Breast epithelium (tissue), 4 donors: ENCODE data around the gene NDEL1. TPM values are rescaled to one million over a fixed set of nuclear protein-coding genes. Genes with fewer than 3 reads are reported as not detected.

Experiments
- DNase-seq, 2 donors: peaks; one replicate each; pipeline ENCODE4 v3.0.0-alpha.2; 2019; ENCODE audit warnings: low spot score in 2 of 2
- H3K27ac ChIP-seq, 2 donors: fragments of 200-600 bp; sonication (generic) in 1 of 2; one replicate each; pipeline ENCODE4 v1.5.1; 2016 to 2019; ENCODE audit warnings: mild to moderate bottlenecking in 1 of 2
- H3K27me3 ChIP-seq, 2 donors: fragments of 200-600 bp; sonication (generic) in 1 of 2; one replicate each; pipeline versions ENCODE4 v1.5.1 to v1.6.0; 2017 to 2019; ENCODE audit warnings: control low read depth in 1 of 2, mild to moderate bottlenecking in 1 of 2
- H3K36me3 ChIP-seq: fragments of 200-600 bp; one replicate; pipeline ENCODE4 v1.5.1; 2019
- H3K4me1 ChIP-seq, 2 donors: fragments of 200-600 bp; sonication (generic); one replicate each; pipeline ENCODE4 v1.5.1; 2016 to 2019; ENCODE audit warnings: control low read depth in 1 of 2
- H3K4me3 ChIP-seq, 3 donors: fragments of 200-600 bp; sonication (generic); 1 replicate in 2 of 3; 2 replicates in 1 of 3; pipeline ENCODE4 v1.5.1; 2016 to 2019; ENCODE audit warnings: mild to moderate bottlenecking in 3 of 3, moderate library complexity in 2 of 3
- H3K9me3 ChIP-seq, 2 donors: fragments of 200-600 bp; sonication (generic) in 1 of 2; one replicate each; pipeline ENCODE4 v1.5.1; 2016 to 2019; ENCODE audit warnings: control low read depth in 1 of 2
- POLR2A ChIP-seq: fragments of 450-650 bp; IDR thresholded peaks from one replicate; pipeline ENCODE4 v1.6.1; 2016; ENCODE audit warnings: antibody characterized with exemption, mild to moderate bottlenecking, moderate library complexity
- POLR2AphosphoS5 ChIP-seq, 3 donors: sonication (generic); formaldehyde crosslinking; IDR thresholded peaks; one replicate each; pipeline ENCODE4 v1.6.1; 2017; ENCODE audit warnings: antibody characterized with exemption in 3 of 3
- intact Hi-C: fragments of 100-400 bp; cut with DNase I; formaldehyde crosslinking; loops from one replicate; pipeline ENCODE4 v1.15.1; 2023; ENCODE audit warnings: low total_unique reads
- total RNA-seq, 3 donors: library from RNA; depleted of rRNA; stranded (reverse); fragments of >200 nt; gene quantifications; one replicate each; pipeline ENCODE4 v1.1.0, GENCODE V29; 2016
- TF ChIP-seq, protein P1 (sequence below), 3 donors: fragments of 450-650 bp; IDR thresholded peaks; one replicate each; pipeline ENCODE4 v1.5.1; 2016 to 2017; ENCODE audit warnings: antibody characterized with exemption in 3 of 3, mild to moderate bottlenecking in 3 of 3, moderate library complexity in 3 of 3

NDEL1 gene
- total RNA-seq, 3 donors from 2014 or later: 51.1 to 80.6 (median 61.4) TPM

DNA sequence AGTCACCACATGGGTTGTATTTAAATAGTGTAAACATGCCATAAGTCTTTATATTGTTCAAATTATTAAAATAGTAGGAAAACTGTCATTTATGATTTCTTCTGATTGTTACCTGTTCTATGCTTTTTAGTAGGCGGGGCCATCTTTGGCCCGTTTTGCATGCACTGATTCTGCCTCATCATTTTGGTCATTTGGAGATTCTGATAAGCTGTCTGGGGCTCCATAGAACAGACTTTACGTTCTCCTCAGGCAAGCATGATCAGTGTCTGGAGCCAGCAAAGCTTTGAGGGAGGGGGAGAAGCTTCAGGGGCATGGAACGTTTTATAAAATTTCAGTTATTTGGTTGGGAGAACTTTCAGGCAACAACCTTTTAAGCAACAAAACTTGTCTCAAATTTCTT lies 8.8 kb downstream of the NDEL1 start:
- TF ChIP-seq, protein P1, sequence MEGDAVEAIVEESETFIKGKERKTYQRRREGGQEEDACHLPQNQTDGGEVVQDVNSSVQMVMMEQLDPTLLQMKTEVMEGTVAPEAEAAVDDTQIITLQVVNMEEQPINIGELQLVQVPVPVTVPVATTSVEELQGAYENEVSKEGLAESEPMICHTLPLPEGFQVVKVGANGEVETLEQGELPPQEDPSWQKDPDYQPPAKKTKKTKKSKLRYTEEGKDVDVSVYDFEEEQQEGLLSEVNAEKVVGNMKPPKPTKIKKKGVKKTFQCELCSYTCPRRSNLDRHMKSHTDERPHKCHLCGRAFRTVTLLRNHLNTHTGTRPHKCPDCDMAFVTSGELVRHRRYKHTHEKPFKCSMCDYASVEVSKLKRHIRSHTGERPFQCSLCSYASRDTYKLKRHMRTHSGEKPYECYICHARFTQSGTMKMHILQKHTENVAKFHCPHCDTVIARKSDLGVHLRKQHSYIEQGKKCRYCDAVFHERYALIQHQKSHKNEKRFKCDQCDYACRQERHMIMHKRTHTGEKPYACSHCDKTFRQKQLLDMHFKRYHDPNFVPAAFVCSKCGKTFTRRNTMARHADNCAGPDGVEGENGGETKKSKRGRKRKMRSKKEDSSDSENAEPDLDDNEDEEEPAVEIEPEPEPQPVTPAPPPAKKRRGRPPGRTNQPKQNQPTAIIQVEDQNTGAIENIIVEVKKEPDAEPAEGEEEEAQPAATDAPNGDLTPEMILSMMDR (IDR thresholded peaks at IDR 0.05): no peak
- no peak for TF ChIP-seq POLR2A
- no peak for TF ChIP-seq POLR2AphosphoS5 (IDR thresholded peaks at IDR 0.05)
- Histone ChIP-seq H3K4me3 (no peak overlapping the region), H3K27ac (no peak overlapping the region), H3K36me3 (peaks cover 7% of the 10 kb centered on the region), H3K27me3 (no peaks in the 10 kb centered on the region), H3K4me1 (no peaks in the 10 kb centered on the region), H3K9me3 (no peaks in the 10 kb centered on the region)
- no peak for DNase-seq
- intact Hi-C loops: no loop called here

GRCh38 chr17:8445536-8445935 lies 9.9 kb downstream of the NDEL1 start:
- DNase-seq: no peak
- TF ChIP-seq, protein P1 (IDR thresholded peaks at IDR 0.05): no peak
- TF ChIP-seq POLR2AphosphoS5 (IDR thresholded peaks at IDR 0.05) (no peak), POLR2A (no peak)
- Histone ChIP-seq H3K9me3 (no peaks in the 10 kb centered on the region), H3K27me3 (no peaks in the 10 kb centered on the region), H3K36me3 (peaks cover 7% of the 10 kb centered on the region), H3K4me3 (no peak overlapping the region), H3K27ac (no peak overlapping the region), H3K4me1 (no peaks in the 10 kb centered on the region)
- intact Hi-C loops: no loop called here

- Histone ChIP-seq H3K27ac (no peak overlapping the region), H3K4me1 (no peaks in the 10 kb centered on the region), H3K27me3 (no peaks in the 10 kb centered on the region), H3K4me3 (no peak overlapping the region), H3K9me3 (no peaks in the 10 kb centered on the region), H3K36me3 (peaks cover 7% of the 10 kb centered on the region)
- DNase-seq: no peak
- intact Hi-C loops: no loop called here
- TF ChIP-seq POLR2A: no peak
- TF ChIP-seq POLR2AphosphoS5 (IDR thresholded peaks at IDR 0.05): no peak
These were observed 12.1 kb downstream of the NDEL1 start for GRCh38 chr17:8447799-8448198.

DNA sequence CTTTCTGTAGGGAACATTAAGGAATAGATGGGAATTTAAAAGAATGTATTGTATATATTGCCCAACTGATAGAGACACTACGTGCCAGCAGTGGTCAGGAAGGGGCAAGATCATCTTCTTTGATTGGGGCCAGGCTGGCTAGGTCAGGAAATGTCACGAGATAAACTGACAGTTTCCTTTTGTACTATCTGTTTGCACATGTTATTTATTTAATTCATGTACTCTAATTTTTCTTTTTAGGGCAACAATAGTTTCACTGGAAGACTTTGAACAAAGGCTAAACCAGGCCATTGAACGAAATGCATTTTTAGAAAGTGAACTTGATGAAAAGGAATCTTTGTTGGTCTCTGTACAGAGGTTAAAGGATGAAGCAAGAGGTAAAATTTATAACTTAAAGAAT lies 12.6 kb downstream of the NDEL1 start:
- TF ChIP-seq POLR2AphosphoS5 (IDR thresholded peaks at IDR 0.05) (no peak), POLR2A (no peak)
- TF ChIP-seq, protein P1 (IDR thresholded peaks at IDR 0.05): no peak
- peaks cover 7% of the 10 kb centered on the region for H3K36me3 ChIP-seq
- no peaks in the 10 kb centered on the region for H3K9me3 ChIP-seq
- intact Hi-C loops: no loop called here
- H3K27me3 ChIP-seq: no peaks in the 10 kb centered on the region
- no peak for DNase-seq
- H3K4me1 ChIP-seq: no peaks in the 10 kb centered on the region
- no peak overlapping the region for H3K27ac ChIP-seq
- no peak overlapping the region for H3K4me3 ChIP-seq

DNA sequence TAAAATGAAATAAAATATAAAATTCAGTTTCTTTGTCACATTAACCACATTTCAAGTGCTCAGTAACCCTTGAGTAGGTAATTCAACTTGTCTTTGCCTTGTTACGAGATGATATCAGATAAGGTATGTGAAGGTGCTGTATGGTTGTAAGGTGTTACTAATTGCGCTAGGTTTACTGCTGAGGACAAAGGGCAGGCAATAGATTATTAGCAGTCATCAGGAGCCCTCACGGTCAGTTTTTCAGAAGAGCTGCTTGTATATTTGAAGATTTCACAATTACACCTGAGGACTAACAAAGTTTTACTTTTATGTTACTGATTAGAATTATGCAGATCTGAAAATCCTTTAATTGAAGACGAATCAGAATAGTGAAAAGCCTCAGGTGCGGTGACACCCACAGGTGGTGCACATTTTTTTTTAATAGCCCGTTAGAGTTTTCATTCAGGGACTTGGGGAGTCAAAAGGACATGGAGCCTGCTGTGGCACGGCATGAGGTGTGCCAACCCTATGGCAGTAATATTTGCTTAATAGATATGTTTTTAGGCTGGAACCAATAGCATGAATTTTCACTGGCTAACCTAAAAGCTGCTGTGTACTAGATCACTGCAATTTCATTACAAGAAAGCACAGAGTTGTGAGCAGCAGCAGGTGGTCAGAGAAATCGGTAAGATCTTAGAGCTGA lies 16.4 kb downstream of the NDEL1 start:
- TF ChIP-seq, protein P1 (IDR thresholded peaks at IDR 0.05): no peak
- TF ChIP-seq POLR2A: no peak
- no peak for TF ChIP-seq POLR2AphosphoS5 (IDR thresholded peaks at IDR 0.05)
- no peaks in the 10 kb centered on the region for H3K4me1 ChIP-seq
- H3K9me3 ChIP-seq: no peaks in the 10 kb centered on the region
- no peak for DNase-seq
- intact Hi-C loops: no loop called here
- no peak overlapping the region for H3K4me3 ChIP-seq
- H3K27me3 ChIP-seq: no peaks in the 10 kb centered on the region
- H3K36me3 ChIP-seq: no peaks in the 10 kb centered on the region
- no peak overlapping the region for H3K27ac ChIP-seq
